ENCODE results near the gene BTBD7. TPM values are rescaled to one million over a fixed set of nuclear protein-coding genes. Genes with fewer than 3 reads are reported as not detected.
A peak's percentile ranks its signal among the peaks of the same experiment; 100 is the strongest.
"Not testable (repeated sequence)": the region's sequence is repeated elsewhere in the genome, so short reads cannot be mapped to it uniquely, and the experiment has no call there.

Gene BTBD7
- total RNA-seq, 1 experiment from 2014 or later: 16.5 TPM

GRCh38 chr14:93249128-93249831 is 83.6 kb downstream of the BTBD7 start:
- DNase-seq (ENCODE audit: low read depth): no peak

DNA sequence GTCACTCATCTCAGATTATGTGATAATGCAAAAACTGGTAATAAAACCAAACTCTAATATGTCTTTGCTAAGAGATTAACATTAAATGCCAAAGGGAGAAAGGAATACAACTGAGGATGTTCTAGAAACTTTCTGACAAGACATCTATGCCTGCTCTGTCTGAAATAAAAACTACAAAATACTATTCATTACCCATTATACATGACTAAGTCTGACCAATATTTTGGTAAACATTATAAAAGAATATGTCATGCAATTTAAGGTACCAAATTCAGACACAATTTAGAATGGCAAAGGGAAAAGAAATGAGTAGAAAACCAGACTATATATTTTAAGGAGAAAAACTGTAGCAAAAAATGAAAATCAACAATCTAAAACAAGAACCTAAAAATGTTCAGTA is 86.3 kb downstream of the BTBD7 start:
- no peak for DNase-seq (ENCODE audit: low read depth)

- no peak for DNase-seq (ENCODE audit: low read depth)
Observed at GRCh38 chr14:93245764-93246420, 86.9 kb downstream of the BTBD7 start.

DNA sequence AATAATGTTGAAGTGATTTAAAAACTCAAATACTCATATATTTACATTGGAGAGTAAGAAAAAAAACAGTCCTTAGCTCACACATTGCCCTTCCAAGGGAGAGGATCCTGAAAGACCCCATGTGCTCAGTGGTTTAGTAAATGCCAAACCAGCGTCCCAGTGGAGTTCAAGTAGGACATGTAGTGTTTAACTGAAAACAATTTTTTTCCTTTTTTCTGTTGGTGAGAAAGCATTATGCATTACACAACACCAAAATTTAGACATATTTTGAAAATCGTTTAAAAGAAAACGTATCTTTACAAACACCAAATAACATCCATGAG is 92.2 kb downstream of the BTBD7 start:
- DNase-seq (ENCODE audit: low read depth): no peak

DNA sequence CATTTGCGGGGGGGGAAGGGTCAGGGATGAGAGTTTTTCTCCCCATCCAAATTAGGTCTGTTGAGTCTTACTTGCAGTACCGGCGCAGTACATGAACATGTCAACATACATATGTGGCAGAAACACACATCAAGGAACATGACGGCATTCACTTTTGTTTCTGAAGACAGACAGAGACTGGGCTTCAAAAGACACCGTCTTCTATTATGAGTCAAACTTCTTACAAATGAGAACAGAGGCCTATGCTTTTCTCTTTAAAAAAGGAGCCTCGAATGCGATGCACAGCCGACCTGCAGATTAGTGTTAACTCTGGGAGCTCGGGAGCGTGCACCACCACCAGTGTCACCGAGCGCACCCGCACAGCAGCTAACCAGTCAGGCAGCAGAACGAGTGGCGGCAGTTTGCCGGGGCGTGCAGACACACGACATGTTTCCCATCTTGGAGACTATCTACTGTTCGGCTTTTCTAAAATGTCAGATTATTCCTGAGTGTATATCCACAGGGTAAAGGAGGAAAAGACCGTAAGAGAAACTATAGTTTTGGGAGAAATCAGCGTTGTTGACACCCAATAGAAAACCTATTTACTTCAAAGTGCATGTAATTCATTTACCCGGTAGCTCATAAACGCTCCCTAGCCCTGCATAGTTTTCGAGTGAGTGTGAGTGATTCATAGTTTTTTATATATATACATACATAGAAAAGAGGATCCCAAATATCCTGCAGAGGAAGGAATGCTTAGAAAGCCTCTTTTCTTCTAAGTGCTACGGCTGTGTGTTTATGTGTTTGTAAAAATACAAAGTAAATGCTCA is 92.8 kb downstream of the BTBD7 start:
- peak; percentile 34 for DNase-seq (ENCODE audit: low read depth)

GRCh38 chr14:93234798-93235197 is 98.0 kb downstream of the BTBD7 start:
- peak; percentile 86 for DNase-seq (ENCODE audit: low read depth)

DNA sequence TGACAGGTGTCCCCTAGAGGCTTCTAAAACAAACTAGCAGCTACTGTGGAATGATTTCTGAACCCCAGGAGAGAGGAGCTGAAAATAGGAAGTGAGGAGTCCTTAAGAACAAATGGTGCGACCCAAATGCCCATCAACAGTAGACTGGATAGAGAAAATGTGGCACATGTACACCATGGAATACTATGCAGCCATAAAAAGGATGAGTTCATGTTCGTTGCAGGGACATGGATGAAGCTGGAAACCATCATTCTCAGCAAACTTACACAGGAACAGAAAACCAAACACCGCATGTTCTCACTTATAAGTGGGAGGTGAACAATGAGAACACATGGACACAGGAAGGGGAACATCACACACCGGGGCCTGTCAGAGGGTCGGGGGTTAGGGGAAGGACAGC is 99.8 kb downstream of the BTBD7 start:
- not testable (repeated sequence) for DNase-seq (ENCODE audit: low read depth)

DNA sequence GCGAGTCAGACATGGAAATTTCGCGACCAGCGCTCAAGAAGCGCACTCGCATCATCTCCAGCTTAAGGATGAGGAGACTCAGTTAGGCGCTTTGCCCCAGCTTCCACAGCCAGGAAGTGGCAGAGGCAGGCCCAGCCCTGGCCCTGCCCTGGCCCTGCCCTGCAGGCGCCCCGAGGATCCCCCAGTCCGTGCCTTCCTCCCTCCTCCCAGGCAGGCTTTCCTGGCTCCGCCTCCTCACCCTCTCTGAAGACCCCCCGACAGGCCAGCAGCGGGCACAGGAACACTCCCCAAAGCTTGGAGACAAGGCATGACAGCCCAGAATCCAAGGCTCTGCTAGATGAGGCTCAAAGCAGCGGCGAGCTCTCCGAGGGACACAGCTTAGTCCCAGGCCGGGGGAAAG is 100.7 kb downstream of the BTBD7 start:
- DNase-seq (ENCODE audit: low read depth): no peak

- DNase-seq (ENCODE audit: low read depth): peak; percentile 70
Observed at GRCh38 chr14:93231129-93231979, 101.5 kb downstream of the BTBD7 start.

DNA sequence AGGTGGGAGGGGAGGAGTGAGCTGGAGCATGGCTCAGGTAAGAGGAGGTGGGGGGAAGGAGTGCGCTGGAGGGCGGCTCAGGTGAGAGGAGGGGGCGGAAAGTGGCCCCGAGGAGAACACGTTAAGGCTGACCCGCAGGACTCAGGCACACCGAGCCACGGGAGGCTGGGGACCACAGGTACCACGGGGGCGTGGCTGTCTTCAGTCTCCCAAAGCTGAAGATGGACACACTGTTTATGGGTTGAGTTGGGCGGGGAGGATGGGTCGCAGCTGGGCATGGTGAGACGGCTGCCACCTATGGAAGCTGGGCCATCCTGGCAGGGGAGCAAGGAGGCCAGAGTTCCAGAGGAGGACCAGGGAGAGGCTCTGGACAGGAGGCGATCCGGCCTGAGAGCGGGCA is 102.3 kb downstream of the BTBD7 start:
- no peak for DNase-seq (ENCODE audit: low read depth)

GRCh38 chr14:93228550-93228949 is 104.3 kb downstream of the BTBD7 start:
- DNase-seq (ENCODE audit: low read depth): no peak

GRCh38 chr14:93223565-93223964 is 109.3 kb downstream of the BTBD7 start:
- no peak for DNase-seq (ENCODE audit: low read depth)

DNA sequence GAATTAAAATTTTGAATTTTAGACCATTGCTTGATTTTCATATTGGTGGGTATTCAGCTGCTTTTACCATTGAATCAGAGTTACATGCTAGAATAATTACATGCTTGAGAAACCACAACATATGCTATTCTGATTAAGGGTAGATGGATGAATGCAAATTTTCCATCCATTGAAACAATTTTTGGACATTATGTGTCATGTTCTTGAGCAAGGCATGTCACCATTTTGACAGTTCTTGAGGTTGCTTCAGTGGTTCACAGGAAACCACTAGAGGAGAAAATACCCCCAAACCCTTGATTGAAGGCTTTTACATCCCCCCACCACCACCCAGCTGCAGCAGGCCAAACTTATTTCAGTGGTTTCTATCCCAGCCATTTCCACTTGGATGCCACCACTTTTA is 112.3 kb downstream of the BTBD7 start:
- DNase-seq (ENCODE audit: low read depth): no peak

GRCh38 chr14:93219103-93219726 is 113.6 kb downstream of the BTBD7 start:
- peak; percentile 50 for DNase-seq (ENCODE audit: low read depth)

DNA sequence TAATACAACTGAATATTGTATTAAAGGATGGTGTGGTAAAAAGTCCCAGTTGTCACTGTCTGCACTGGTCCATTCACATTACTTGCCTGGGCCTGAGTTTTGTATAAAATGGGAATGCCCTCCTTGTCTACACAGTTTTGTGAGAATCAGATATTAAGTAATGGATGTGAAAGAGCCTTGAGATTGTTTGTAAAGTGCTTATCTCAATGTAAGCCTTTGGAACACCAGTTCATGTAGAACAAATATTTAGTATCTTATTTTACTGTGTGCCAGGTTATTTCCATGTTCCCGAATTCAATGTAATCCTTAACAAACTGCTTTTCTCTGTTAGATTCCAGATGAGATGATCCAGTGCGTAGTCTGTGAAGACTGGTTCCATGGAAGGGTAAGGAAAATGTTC is 118.2 kb downstream of the BTBD7 start:
- DNase-seq (ENCODE audit: low read depth): no peak

GRCh38 chr14:93212432-93212831 is 120.4 kb downstream of the BTBD7 start:
- DNase-seq (ENCODE audit: low read depth): no peak

- DNase-seq (ENCODE audit: low read depth): peak; percentile 68
Observed at GRCh38 chr14:93207468-93208308, 125.1 kb downstream of the BTBD7 start.

- DNase-seq (ENCODE audit: low read depth): peak; percentile 99
Observed at GRCh38 chr14:93206793-93207467, 125.9 kb downstream of the BTBD7 start, which contains the start of the genes GON7 and UBR7. Gene GON7 (minus strand): TSS chr14:93207065. CDS start chr14:93207037, 28 bp downstream. Gene UBR7 (plus strand): TSS chr14:93207256. CDS start chr14:93207292, 36 bp downstream.

- DNase-seq (ENCODE audit: low read depth): no peak
Observed at GRCh38 chr14:93201155-93201704, 131.6 kb downstream of the BTBD7 start.

Measured in Daoy (cell line).